Testis (tissue), 2 donors: ENCODE measurements around the gene LYPD8.

Experiments used
- CTCF ChIP-seq, 3 experiments: fragments of 450-650 bp in 2 of 3; fragments of 200-600 bp in 1 of 3; sonication (generic) in 1 of 3; IDR thresholded peaks; one replicate each; pipeline ENCODE4 v1.5.1; 2016 to 2019; ENCODE audit warnings: antibody characterized with exemption in 3 of 3, mild to moderate bottlenecking in 2 of 3, moderate library complexity in 1 of 3
- POLR2A ChIP-seq: fragments of 450-650 bp; IDR thresholded peaks from one replicate; pipeline ENCODE4 v1.6.1; 2017; ENCODE audit warnings: antibody characterized with exemption, mild to moderate bottlenecking, moderate library complexity

GRCh38 chr1:248800459-248800858 is 44.9 kb upstream of the LYPD8 start:
- TF ChIP-seq CTCF (IDR thresholded peaks at IDR 0.05) (no peak), POLR2A (no peak)
